Mononuclear cell (primary cell): Measurements from ENCODE around the gene CUL2. TPM values are rescaled to one million over a fixed set of nuclear protein-coding genes. Genes with fewer than 3 reads are reported as not detected.
"Not testable (repeated sequence)": the region's sequence is repeated elsewhere in the genome, so short reads cannot be mapped to it uniquely, and the experiment has no call there.

Experiments used
- H3K27me3 ChIP-seq: 2 replicates; pipeline ENCODE4 v1.6.0; 2011; ENCODE audit warnings: low read length, control low read depth; ENCODE audit not compliant: insufficient read depth
- H3K4me1 ChIP-seq: 2 replicates; pipeline ENCODE4 v1.5.1; 2011; ENCODE audit warnings: mild to moderate bottlenecking, low read length, control low read depth; ENCODE audit not compliant: insufficient read depth
- H3K4me3 ChIP-seq: 2 replicates; pipeline ENCODE4 v1.5.1; 2011; ENCODE audit warnings: mild to moderate bottlenecking, low read length, moderate library complexity
- H3K9me3 ChIP-seq: 2 replicates; pipeline ENCODE4 v1.5.1; 2011; ENCODE audit warnings: low read depth, mild to moderate bottlenecking, control low read depth, low read length
- total RNA-seq: library from RNA; depleted of rRNA; stranded (reverse); fragments of >200 nt; gene quantifications from one replicate; pipeline ENCODE4 v1.2.3, GENCODE V29; 2012

The CUL2 gene
- total RNA-seq, 1 donor = 28.4 TPM

DNA sequence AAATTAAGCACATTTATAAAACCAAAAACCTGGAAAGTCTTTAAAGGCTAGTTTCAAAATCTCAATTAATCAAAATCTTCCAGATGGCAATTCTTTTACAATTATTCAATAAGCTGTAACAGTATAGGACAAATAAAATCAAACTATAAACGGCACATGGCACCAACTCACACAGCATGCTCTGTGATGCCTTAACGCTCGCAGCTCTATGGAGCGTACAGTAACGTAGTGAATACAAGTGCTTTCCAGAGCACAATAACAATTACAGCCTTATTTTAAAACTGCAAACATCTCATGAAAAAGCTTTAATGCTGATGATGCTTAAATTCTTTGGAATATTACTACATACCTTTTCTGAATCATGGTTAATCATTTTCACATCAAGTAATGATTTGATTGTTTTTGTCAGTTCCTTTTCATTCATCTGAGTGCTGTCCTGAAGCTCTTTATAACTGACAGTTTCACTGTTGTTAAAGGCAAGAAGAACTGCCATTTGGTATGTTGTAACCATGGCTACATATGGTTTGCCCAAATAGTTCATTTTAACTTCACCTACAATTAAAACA lies 74.2 kb downstream of the CUL2 start:
- H3K4me1 ChIP-seq = no peaks in the 10 kb centered on the region
- H3K27me3 ChIP-seq = no peaks in the 10 kb centered on the region
- no peak overlapping the region for H3K4me3 ChIP-seq
- no peaks in the 10 kb centered on the region for H3K9me3 ChIP-seq

DNA sequence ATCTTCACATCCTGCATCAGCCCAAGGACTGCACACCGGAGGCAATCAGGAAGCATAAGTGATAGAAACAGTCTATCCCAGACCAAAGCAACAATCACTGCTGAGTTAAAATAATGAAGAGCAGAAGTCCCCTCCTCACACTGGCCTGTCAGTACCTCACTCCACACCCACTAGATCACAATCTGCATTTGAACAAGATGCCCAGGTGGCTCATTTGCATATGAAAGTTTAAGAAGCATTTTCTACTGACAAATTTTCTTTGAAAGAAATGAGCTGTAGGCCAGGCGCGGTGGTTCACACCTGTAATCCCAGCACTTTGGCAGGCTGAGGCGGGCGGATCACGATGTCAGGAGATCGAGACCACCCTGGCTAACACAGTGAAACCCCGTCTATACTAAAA lies 77.4 kb downstream of the CUL2 start:
- no peak overlapping the region for H3K4me3 ChIP-seq
- H3K9me3 ChIP-seq = no peaks in the 10 kb centered on the region
- no peaks in the 10 kb centered on the region for H3K27me3 ChIP-seq
- no peaks in the 10 kb centered on the region for H3K4me1 ChIP-seq

DNA sequence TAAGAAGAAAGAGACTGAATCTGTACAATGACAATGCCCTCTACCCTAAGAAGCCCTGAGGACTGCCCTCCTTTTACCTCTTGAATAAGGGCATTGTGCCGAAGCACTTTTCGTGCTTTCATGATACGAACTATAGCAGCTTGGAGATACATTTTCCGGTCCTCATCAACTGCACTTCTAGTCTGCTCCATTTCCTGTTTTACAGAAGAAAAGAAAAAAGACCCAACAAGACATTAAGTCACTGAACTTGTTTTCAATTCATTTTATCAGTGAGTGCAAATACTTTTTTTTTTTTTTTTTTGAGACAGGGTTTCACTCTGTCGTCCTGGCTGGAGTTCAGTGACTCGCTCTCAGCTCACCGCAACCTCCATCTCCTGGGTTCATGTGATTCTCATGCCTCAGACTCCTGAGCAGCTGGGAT lies 78.4 kb downstream of the CUL2 start:
- Histone ChIP-seq H3K27me3 (no peaks in the 10 kb centered on the region), H3K4me3 (no peak overlapping the region), H3K4me1 (no peaks in the 10 kb centered on the region), H3K9me3 (no peaks in the 10 kb centered on the region)

DNA sequence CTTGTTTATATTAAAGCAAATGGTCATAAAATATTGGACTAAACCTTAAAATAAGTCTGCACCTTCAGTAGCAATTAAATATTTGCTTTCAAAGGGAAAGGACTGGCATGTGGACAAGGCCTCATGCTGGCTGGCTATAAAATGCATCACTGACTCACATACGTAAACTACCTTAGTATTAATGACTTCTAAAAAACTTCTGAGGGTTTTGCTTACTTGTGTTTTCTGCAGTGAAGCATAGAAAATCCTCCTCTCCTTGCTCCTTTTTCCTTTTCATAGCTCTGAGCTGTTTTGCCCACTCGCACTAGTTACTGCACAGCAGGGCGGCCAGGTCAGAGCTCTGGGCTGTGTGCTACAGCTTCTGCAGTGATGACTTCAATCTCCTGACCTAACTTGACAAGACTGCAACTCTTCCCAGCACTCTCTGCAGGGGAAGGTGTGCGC lies 82.3 kb downstream of the CUL2 start:
- H3K27me3 ChIP-seq = no peaks in the 10 kb centered on the region
- no peaks in the 10 kb centered on the region for H3K9me3 ChIP-seq
- no peaks in the 10 kb centered on the region for H3K4me1 ChIP-seq
- H3K4me3 ChIP-seq = no peak overlapping the region

DNA sequence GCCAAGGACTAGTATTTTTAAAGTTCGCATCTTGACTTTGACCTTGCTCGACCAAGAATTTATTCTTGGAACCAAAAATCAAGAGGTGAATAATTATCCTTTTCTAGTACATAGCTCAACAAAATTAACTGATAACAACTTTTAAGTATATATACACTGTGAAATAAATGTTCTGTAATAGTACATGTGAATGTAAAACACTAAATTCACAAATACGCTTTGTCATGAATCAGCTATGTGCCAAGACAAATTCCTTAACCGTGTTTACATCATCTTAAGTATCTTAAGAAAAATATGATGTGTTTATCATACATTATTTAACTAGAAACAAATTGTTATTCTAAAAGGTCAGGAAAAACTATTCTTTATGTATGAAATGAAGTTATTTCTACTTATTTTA lies 83.3 kb downstream of the CUL2 start:
- H3K27me3 ChIP-seq = no peaks in the 10 kb centered on the region
- no peak overlapping the region for H3K4me3 ChIP-seq
- H3K9me3 ChIP-seq = no peaks in the 10 kb centered on the region
- no peaks in the 10 kb centered on the region for H3K4me1 ChIP-seq

DNA sequence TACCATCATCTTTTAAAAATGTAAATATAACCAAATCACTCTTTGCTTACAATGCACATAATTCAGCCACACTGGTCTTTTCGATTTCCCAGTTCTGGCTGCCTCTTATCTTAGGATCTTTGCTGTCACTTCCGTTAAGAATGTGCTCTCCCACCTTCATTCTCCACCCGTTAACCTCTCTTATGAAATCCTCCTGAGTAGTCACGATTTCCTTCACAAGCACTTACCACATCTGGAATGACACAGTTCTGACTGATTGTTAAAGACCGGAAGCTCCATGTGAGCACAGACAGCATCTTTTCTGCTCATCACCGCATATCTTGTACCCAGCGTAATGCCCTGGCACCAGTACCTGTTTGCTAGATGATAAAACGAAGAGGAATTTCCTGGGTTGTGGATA lies 84.3 kb downstream of the CUL2 start:
- H3K4me1 ChIP-seq = no peaks in the 10 kb centered on the region
- H3K9me3 ChIP-seq = no peaks in the 10 kb centered on the region
- no peak overlapping the region for H3K4me3 ChIP-seq
- no peaks in the 10 kb centered on the region for H3K27me3 ChIP-seq

DNA sequence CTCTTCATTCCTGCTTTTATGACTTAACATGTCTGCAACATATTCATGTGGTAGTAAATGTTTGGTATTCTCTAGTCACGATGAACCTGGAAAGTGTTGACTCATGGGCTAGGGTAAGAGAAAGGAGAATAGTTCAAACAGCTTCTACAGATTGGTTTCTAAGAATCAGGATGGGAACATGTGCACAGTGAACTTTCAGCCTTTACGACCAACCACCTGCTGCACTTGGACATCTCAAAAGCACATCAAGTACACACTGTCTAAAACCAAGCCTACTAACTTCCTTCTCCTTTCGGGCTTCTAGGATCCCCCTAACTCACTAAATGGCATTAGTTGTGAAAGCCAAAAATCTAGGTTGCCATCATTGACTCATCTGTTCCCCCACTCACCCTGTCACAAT lies 85.5 kb downstream of the CUL2 start:
- no peaks in the 10 kb centered on the region for H3K4me1 ChIP-seq
- H3K9me3 ChIP-seq = no peaks in the 10 kb centered on the region
- no peak overlapping the region for H3K4me3 ChIP-seq
- H3K27me3 ChIP-seq = no peaks in the 10 kb centered on the region

DNA sequence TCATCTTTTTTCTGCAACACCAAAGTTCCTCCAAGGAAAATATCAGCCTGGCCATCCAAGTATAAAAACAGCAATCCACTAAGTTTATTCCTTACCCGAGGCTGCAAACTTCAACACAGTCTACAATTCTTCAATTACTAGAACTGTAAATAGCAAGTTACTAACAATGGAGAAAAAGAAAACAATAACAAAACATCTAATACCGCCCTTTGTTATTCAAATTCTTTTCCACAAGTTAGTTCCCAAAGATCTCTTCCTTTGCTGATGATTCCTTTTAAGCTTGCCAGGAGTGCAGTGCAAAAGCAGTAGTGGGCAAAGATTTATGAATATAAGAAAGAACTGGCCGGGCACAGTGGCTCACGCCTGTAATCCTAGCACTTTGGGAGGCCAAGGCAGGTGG lies 86.2 kb downstream of the CUL2 start:
- no peaks in the 10 kb centered on the region for H3K9me3 ChIP-seq
- no peaks in the 10 kb centered on the region for H3K4me1 ChIP-seq
- H3K4me3 ChIP-seq = no peak overlapping the region
- H3K27me3 ChIP-seq = no peaks in the 10 kb centered on the region

DNA sequence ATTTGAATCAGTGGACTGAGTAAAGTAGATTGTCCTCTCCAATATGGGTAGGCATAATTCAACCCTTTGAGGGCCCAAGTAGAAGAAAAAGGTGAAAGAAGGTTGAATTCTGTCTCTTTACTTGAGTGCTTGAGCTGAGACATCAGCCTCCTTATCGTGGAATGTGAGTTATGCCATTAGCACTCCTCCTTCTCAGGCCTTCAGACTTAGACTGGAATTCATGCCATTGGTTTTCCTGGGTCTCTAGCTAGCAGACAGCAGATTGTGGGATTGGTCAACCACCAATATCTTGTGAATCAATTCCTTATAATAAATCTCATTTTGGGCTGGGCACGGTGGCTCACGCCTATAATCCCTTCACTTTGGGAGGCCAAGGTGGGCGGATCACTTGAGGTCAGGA lies 89.2 kb downstream of the CUL2 start:
- H3K27me3 ChIP-seq = no peaks in the 10 kb centered on the region
- H3K4me1 ChIP-seq = peaks cover 8% of the 10 kb centered on the region
- H3K9me3 ChIP-seq = no peaks in the 10 kb centered on the region
- H3K4me3 ChIP-seq = no peak overlapping the region

DNA sequence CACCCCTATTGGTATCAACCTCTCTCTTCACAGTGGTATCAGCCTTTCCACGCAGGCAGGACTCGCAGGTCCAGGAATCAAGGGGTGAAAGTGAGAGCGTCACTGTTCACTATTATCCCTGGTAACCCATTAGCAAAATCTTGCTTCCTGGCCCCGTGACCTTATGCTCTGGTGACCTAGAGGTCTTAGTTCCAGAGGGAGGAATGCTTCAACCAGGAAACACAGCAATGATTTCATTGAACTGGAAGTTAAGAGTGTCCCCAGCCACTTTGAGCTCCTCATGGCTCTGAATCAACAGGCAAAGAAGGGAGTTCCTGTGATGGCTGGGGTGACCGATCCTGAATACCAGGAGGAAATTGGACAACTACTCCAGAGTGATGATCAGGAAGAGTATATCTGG lies 90.6 kb downstream of the CUL2 start:
- no peaks in the 10 kb centered on the region for H3K27me3 ChIP-seq
- peaks cover 8% of the 10 kb centered on the region for H3K4me1 ChIP-seq
- H3K4me3 ChIP-seq = no peak overlapping the region
- no peaks in the 10 kb centered on the region for H3K9me3 ChIP-seq

DNA sequence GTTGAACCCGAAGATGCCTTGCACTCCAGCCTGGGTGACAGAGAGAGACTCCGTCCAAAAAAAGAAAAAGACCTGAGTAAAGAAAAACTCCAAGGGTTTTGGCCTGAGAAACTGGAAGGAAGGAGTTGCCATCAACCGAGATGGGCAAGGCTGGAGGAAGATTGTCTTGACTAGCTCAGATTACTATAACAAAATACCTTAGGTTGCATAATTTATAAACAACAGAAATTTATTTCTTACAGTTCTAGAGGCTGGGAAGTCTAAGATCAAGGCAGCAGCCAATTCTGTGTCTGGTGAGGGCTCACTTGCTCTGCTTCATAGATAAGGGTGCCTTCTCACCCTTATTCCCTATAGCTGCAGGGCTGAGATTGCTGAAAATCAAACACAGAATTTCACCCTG lies 91.2 kb downstream of the CUL2 start:
- Histone ChIP-seq H3K4me3 (no peak overlapping the region), H3K27me3 (no peaks in the 10 kb centered on the region), H3K9me3 (no peaks in the 10 kb centered on the region), H3K4me1 (peaks cover 8% of the 10 kb centered on the region)

DNA sequence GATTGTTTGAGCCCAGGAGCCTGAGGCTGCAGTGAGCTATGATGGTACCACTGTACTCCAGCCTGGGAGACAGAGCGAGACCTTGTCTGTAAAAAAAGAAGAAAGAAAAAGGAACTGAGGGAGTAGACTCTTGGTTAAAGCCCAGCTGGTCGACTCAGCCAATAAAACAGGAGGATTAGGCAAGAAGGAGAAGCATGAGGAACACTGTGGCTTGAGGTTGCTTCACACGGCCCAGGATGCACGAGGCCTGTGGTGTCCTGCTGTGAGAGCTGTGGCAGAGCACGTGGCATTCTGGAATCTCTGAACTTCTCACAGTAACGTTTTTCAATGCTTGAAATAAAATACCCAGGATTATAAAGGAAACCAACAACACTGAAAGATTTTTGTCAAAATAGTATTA lies 93.3 kb downstream of the CUL2 start:
- Histone ChIP-seq H3K27me3 (no peaks in the 10 kb centered on the region), H3K4me3 (no peak overlapping the region), H3K9me3 (no peaks in the 10 kb centered on the region), H3K4me1 (peaks cover 8% of the 10 kb centered on the region)

DNA sequence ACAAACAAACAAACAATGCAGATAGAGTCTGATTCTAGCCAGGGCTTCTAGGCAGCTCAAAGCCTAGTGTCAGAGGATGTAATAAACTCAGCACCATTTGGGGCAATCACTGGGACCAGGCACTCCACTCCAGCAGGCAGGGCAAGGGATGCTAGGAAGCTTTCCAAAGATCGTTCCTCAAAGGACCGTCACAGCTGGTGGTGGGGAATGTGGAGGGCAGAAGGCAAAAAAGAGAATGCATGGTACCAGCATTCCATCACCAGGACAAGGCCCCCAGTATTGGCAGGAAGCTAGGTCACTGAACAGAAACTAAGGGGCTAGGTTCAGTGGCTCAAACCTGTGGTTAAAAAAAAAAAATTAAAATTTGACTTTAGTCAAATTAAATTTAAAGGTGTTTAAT lies 94.2 kb downstream of the CUL2 start:
- Histone ChIP-seq H3K4me1 (peaks cover 8% of the 10 kb centered on the region), H3K9me3 (no peaks in the 10 kb centered on the region), H3K4me3 (no peak overlapping the region), H3K27me3 (no peaks in the 10 kb centered on the region)

DNA sequence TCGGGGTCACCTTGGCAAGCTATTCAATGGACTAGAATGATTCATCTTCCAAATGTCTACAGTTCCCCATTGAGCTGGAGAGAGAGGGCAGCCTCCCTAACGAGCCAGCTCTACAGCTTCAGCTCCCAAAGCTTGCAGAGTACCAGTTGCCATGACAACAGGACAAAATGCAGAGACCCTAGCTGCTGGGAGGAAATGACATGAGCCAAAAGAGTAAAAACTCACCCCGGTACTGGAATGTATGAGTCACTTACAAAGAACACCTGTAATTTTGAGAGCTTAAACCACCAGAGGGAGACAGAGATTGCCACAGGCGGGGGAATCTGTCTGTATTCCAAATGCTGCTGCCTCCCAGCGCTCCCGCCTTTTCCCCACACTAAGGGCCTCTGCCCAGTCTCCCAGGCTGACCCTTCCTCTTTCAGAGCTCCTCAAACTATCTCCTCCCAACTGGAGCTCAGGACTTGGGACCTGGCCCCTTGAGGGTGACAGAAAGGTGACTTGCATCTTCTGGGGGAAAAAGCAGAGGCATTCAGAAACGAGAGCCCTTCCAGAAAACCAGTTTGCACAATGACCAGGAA lies 95.5 kb downstream of the CUL2 start:
- Histone ChIP-seq H3K27me3 (no peaks in the 10 kb centered on the region), H3K9me3 (no peaks in the 10 kb centered on the region), H3K4me3 (no peak overlapping the region), H3K4me1 (peaks cover 8% of the 10 kb centered on the region)

DNA sequence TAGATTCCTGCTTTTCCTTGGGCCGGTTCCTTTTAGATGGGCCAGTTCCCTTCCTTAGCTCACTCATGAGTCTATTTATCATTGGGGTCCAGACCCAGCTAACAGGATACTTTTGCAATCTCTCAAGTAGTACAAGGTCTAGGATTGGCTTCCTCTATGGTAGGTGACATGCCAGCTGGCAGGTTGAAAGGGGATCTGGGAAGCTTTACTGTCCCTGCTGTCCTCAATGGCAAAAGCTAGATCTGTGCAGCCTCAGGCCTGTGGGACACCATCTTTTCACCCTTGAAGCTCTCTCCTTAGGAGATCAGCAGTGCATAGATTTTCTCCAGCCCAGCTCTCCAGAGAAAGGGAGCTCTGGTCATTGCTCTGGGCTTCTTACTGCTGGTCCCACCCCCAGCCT lies 96.4 kb downstream of the CUL2 start:
- no peak overlapping the region for H3K4me3 ChIP-seq
- no peaks in the 10 kb centered on the region for H3K27me3 ChIP-seq
- H3K9me3 ChIP-seq = no peaks in the 10 kb centered on the region
- H3K4me1 ChIP-seq = peaks cover 8% of the 10 kb centered on the region

DNA sequence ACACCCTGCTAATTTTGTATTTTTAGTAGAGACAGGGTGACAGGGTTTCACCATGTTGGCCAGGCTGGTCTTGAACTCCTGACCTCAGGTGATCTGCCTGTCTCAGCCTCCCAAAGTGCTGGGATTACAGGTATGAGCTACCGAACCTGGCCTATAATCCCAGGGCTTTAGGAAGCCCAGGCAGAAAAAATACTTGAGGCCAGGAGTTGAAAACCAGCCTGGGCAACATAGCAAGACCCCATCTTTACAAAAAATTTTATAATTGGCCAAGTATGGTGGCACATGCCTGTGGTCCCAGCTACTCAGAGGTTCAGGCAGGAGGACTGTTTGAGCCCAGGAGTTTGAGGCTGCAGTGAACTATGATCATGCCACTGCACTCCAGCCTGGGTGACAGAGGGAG lies 99.0 kb downstream of the CUL2 start:
- H3K4me1 ChIP-seq, H3K27me3 ChIP-seq, H3K4me3 ChIP-seq: not testable (repeated sequence)

More for the DNA sequence above, 99.0 kb downstream of the CUL2 start:
- not testable (repeated sequence) for H3K9me3 ChIP-seq
